DOHH2 (cell line): ENCODE results near the gene CARMIL3.
"Not testable (repeated sequence)": the region's sequence is repeated elsewhere in the genome, so short reads cannot be mapped to it uniquely, and the experiment has no call there.

Experiments used
- H3F3A ChIP-seq: fragments of 200-600 bp; sonication (generic), shearing (Covaris generic); 2 replicates; pipeline ENCODE4 v1.6.0; 2016; ENCODE audit warnings: antibody characterized with exemption, mild to moderate bottlenecking; ENCODE audit not compliant: control insufficient read depth, insufficient read depth
- H3K27ac ChIP-seq: fragments of 200-600 bp; sonication (generic); 2 replicates; pipeline ENCODE4 v1.5.1; 2014; ENCODE audit warnings: low read depth, mild to moderate bottlenecking, low read length, moderate library complexity
- H3K27me3 ChIP-seq: fragments of 200-600 bp; sonication (generic); 2 replicates; pipeline ENCODE4 v1.6.1; 2014; ENCODE audit warnings: mild to moderate bottlenecking, low read length, mixed read lengths; ENCODE audit not compliant: control insufficient read depth
- H3K36me3 ChIP-seq: fragments of 200-600 bp; sonication (generic); 2 replicates; pipeline ENCODE4 v1.6.1; 2014; ENCODE audit warnings: mild to moderate bottlenecking, low read length, moderate library complexity, mixed read lengths; ENCODE audit not compliant: control insufficient read depth
- H3K4me1 ChIP-seq: fragments of 200-600 bp; sonication (generic); 2 replicates; pipeline ENCODE4 v1.6.1; 2014; ENCODE audit warnings: mild to moderate bottlenecking, low read length, mixed read lengths; ENCODE audit not compliant: control insufficient read depth
- H3K4me2 ChIP-seq: fragments of 200-600 bp; sonication (generic); 2 replicates; pipeline ENCODE4 v1.6.0; 2014; ENCODE audit warnings: mild to moderate bottlenecking, low read length, moderate library complexity
- H3K4me3 ChIP-seq: fragments of 200-600 bp; sonication (generic); 2 replicates; pipeline ENCODE4 v1.5.1; 2014; ENCODE audit warnings: mild to moderate bottlenecking, low read length, mixed read lengths
- H3K79me2 ChIP-seq: fragments of 200-600 bp; sonication (generic); 2 replicates; pipeline ENCODE4 v1.6.1; 2014; ENCODE audit warnings: mild to moderate bottlenecking, low read length, mixed read lengths; ENCODE audit not compliant: control insufficient read depth
- H3K9me2 ChIP-seq: fragments of 200-600 bp; sonication (generic); replicated peaks from 2 replicates; pipeline ENCODE4 v1.6.1; 2014; ENCODE audit warnings: mild to moderate bottlenecking, low read length, mixed read lengths; ENCODE audit not compliant: control insufficient read depth
- H3K9me3 ChIP-seq: fragments of 200-600 bp; sonication (generic); 2 replicates; pipeline ENCODE4 v1.6.1; 2014; ENCODE audit warnings: antibody characterized with exemption, low read length, mixed read lengths; ENCODE audit not compliant: control insufficient read depth, insufficient read depth
- H4K20me1 ChIP-seq: fragments of 200-600 bp; sonication (generic); 2 replicates; pipeline ENCODE4 v1.6.0; 2014; ENCODE audit warnings: low read depth, mild to moderate bottlenecking, antibody characterized with exemption, low read length, moderate library complexity; ENCODE audit not compliant: control insufficient read depth, insufficient read depth
- CTCF ChIP-seq: fragments of 200-600 bp; sonication (generic); IDR thresholded peaks from one replicate; pipeline ENCODE4 v1.5.1; 2014; ENCODE audit warnings: antibody characterized with exemption, mild to moderate bottlenecking, low read depth, low read length; ENCODE audit not compliant: poor library complexity, severe bottlenecking
- EZH2phosphoT487 ChIP-seq: fragments of 200-600 bp; sonication (generic); IDR thresholded peaks from 2 replicates; pipeline ENCODE4 v1.6.1; 2017; ENCODE audit warnings: borderline replicate concordance, mild to moderate bottlenecking, antibody characterized with exemption, low read length, moderate library complexity, mixed read lengths

Gene CARMIL3

GRCh38 chr14:24051789-24052655 is at the start of gene CARMIL3:
Gene CARMIL3, plus strand, starts transcription at chr14:24052009. Its CDS starts 145 bp downstream, at chr14:24052154.
- H3K4me3 ChIP-seq, result peak within 1 kb of the TSS; percentile 80
- H3K4me1 ChIP-seq, result peaks cover 47% of the 10 kb centered on the region
- H3K9me2 ChIP-seq, result no peaks in the 10 kb centered on the region
- H3K4me2 ChIP-seq, result peak within 1 kb of the TSS; percentile 96
- H3K27ac ChIP-seq, result peak within 1 kb of the TSS; percentile 0; the same call in 1 of the 2 replicates
- peaks cover 9% of the 10 kb centered on the region for H3F3A ChIP-seq
- H4K20me1 ChIP-seq, result no peaks in the 10 kb centered on the region
- no peaks in the 10 kb centered on the region for H3K9me3 ChIP-seq
- H3K79me2 ChIP-seq, result no peaks in the 10 kb centered on the region
- H3K27me3 ChIP-seq, result peaks cover 15% of the 10 kb centered on the region
- TF ChIP-seq CTCF (no peak), EZH2phosphoT487 (no peak)
- no peaks in the 10 kb centered on the region for H3K36me3 ChIP-seq

GRCh38 chr14:24006471-24006816 is 45.4 kb upstream of the CARMIL3 start:
- H3K4me3 ChIP-seq, result peak overlapping the region; percentile 76
- H3K27me3 ChIP-seq, H4K20me1 ChIP-seq, H3K27ac ChIP-seq, H3K36me3 ChIP-seq, H3K79me2 ChIP-seq, H3K9me3 ChIP-seq, H3F3A ChIP-seq, H3K9me2 ChIP-seq: not testable (repeated sequence)
- peaks cover 13% of the 10 kb centered on the region for H3K4me1 ChIP-seq
- peak overlapping the region; percentile 75 for H3K4me2 ChIP-seq

- peaks cover 12% of the 10 kb centered on the region for H3K4me1 ChIP-seq
- H3K27ac ChIP-seq, H3K9me2 ChIP-seq, H3K9me3 ChIP-seq, H3K27me3 ChIP-seq, H3K79me2 ChIP-seq, H3F3A ChIP-seq, H3K36me3 ChIP-seq, H4K20me1 ChIP-seq: not testable (repeated sequence)
- peak overlapping the region; percentile 76 for H3K4me3 ChIP-seq
- peak overlapping the region; percentile 75 for H3K4me2 ChIP-seq
Measured at GRCh38 chr14:24006817-24007652, 44.8 kb upstream of the CARMIL3 start.

GRCh38 chr14:24011051-24011450 is 40.8 kb upstream of the CARMIL3 start:
- no peaks in the 10 kb centered on the region for H3K27me3 ChIP-seq
- H3F3A ChIP-seq, result no peaks in the 10 kb centered on the region
- H3K9me3 ChIP-seq, result no peaks in the 10 kb centered on the region
- H3K4me2 ChIP-seq, result no peak overlapping the region; the same call in 1 of the 2 replicates
- H3K4me3 ChIP-seq, result no peak overlapping the region
- 0 out of 2 replicates have a peak, but pooled peaks cover 4% of the 10 kb centered on the region for H3K79me2 ChIP-seq
- H3K36me3 ChIP-seq, result no peaks in the 10 kb centered on the region
- no peak overlapping the region for H3K27ac ChIP-seq
- peaks cover 16% of the 10 kb centered on the region for H3K4me1 ChIP-seq
- no peaks in the 10 kb centered on the region for H4K20me1 ChIP-seq
- H3K9me2 ChIP-seq, result no peaks in the 10 kb centered on the region
- TF ChIP-seq EZH2phosphoT487 (no peak), CTCF (no peak)

- not testable (repeated sequence) for H3K9me3 ChIP-seq, H3K79me2 ChIP-seq, H3K4me3 ChIP-seq, H3K4me1 ChIP-seq, H3K27ac ChIP-seq, H3K27me3 ChIP-seq, H3K9me2 ChIP-seq, H3F3A ChIP-seq, H3K36me3 ChIP-seq, H3K4me2 ChIP-seq, H4K20me1 ChIP-seq
Measured at GRCh38 chr14:24012726-24013273, 39.0 kb upstream of the CARMIL3 start.
